WI38 (cell line): Measurements from ENCODE around the gene DEDD2.

Source experiments
- H3K4me3 ChIP-seq: 2 replicates; pipeline ENCODE4 v1.5.1; 2011; ENCODE audit warnings: low read depth, mild to moderate bottlenecking, control low read depth, low read length
- CTCF ChIP-seq: IDR thresholded peaks from 2 replicates; pipeline ENCODE4 v1.5.1; 2012; ENCODE audit warnings: low read depth, mild to moderate bottlenecking, control low read depth, low read length

Gene DEDD2

GRCh38 chr19:42249769-42250168, 32.3 kb upstream of the DEDD2 start:
- no peak for TF ChIP-seq CTCF
- no peak overlapping the region for H3K4me3 ChIP-seq

- TF ChIP-seq CTCF, result no peak
- no peak overlapping the region for H3K4me3 ChIP-seq
Measured at GRCh38 chr19:42249149-42249750, 31.8 kb upstream of the DEDD2 start.

GRCh38 chr19:42248270-42249148, 31.0 kb upstream of the DEDD2 start:
- H3K4me3 ChIP-seq, result no peak overlapping the region

GRCh38 chr19:42247640-42248199, 30.2 kb upstream of the DEDD2 start:
- no peak for TF ChIP-seq CTCF

More at GRCh38 chr19:42248270-42249148, 31.0 kb upstream of the DEDD2 start:
- no peak for TF ChIP-seq CTCF

GRCh38 chr19:42246922-42247639, 29.6 kb upstream of the DEDD2 start:
- no peak for TF ChIP-seq CTCF
- H3K4me3 ChIP-seq, result no peak overlapping the region

More at GRCh38 chr19:42247640-42248199, 30.2 kb upstream of the DEDD2 start:
- H3K4me3 ChIP-seq, result no peak overlapping the region

GRCh38 chr19:42246143-42246921, 28.9 kb upstream of the DEDD2 start:
- no peak overlapping the region for H3K4me3 ChIP-seq
- peak; percentile 61 for TF ChIP-seq CTCF
